Activated T-helper 1 cell treated with anti-CD3 and anti-CD28 coated beads, Interleukin-12 subunit alpha, Interleukin-12 subunit beta, Interleukin-2, Interleukin-4 antibody, amounts not matched to agents 30 ng/mL and 10 ng/mL and 1 ng/mL, durations not matched to agents 14 hours and 24 hours and 36 hours (primary cell): ENCODE results near the gene NTF4. TPM values are rescaled to one million over a fixed set of nuclear protein-coding genes. Genes with fewer than 3 reads are reported as not detected.
"Not testable (repeated sequence)": the region's sequence is repeated elsewhere in the genome, so short reads cannot be mapped to it uniquely, and the experiment has no call there.

ENCODE experiments used
- DNase-seq: peaks from one replicate; pipeline ENCODE4 v3.0.0; 2021; ENCODE audit warnings: low spot score
- H3K27ac Mint-ChIP-seq: one replicate; pipeline ENCODE4 v1.8.0; 2021; ENCODE audit warnings: mild to moderate bottlenecking, mixed read lengths
- H3K27me3 Mint-ChIP-seq: one replicate; pipeline ENCODE4 v1.8.0; 2022; ENCODE audit warnings: mild to moderate bottlenecking, moderate library complexity, mixed read lengths; ENCODE audit not compliant: insufficient read depth
- H3K36me3 Mint-ChIP-seq: one replicate; pipeline ENCODE4 v1.8.0; 2021; ENCODE audit warnings: low read depth, mixed read lengths
- H3K4me1 Mint-ChIP-seq: one replicate; pipeline ENCODE4 v1.8.0; 2021; ENCODE audit warnings: low read depth, mixed read lengths
- H3K4me3 Mint-ChIP-seq: one replicate; pipeline ENCODE4 v1.8.0; 2021; ENCODE audit warnings: mild to moderate bottlenecking, moderate library complexity, mixed read lengths
- H3K9me3 Mint-ChIP-seq: one replicate; pipeline ENCODE4 v1.8.0; 2021; ENCODE audit warnings: mixed read lengths
- intact Hi-C: fragments of 100-400 bp; cut with micrococcal nuclease; formaldehyde crosslinking; loops from one replicate; pipeline ENCODE4 v1.15.1; 2024
- total RNA-seq: library from RNA; stranded (reverse); gene quantifications from 2 replicates; pipeline ENCODE4 v1.2.3, GENCODE V29; 2022

NTF4 gene
- total RNA-seq, 1 donor from 2014 or later = not detected

GRCh38 chr19:49081273-49081672 lies 16.7 kb upstream of the NTF4 start:
- Mint-ChIP-seq H3K4me3 (no peak overlapping the region), H3K4me1 (peaks cover 10% of the 10 kb centered on the region), H3K9me3 (no peaks in the 10 kb centered on the region), H3K36me3 (peaks cover 6% of the 10 kb centered on the region), H3K27ac (no peak overlapping the region), H3K27me3 (peaks cover 2% of the 10 kb centered on the region)
- intact Hi-C loops = no loop called here
- no peak for DNase-seq

DNA sequence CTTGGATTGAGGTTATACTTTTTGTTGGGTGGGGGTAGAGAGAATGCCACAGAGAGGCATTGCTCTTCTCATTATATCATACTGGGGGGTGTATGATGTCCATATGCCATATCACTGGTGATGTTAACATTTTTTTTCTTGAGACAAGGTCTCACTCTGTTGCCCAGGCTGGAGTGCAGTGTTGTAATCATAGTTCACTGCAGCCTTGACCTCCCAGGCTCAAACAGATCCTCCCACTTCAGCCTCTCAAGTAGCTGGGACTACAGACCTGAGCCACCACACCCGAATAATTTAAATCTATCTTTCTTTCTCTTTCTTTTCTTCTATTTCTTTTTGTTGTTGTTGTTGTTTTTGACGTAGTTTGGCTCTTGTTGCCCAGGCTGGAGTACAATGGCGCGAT lies 15.8 kb upstream of the NTF4 start:
- H3K36me3 Mint-ChIP-seq = no peaks in the 10 kb centered on the region
- peaks cover 5% of the 10 kb centered on the region for H3K4me1 Mint-ChIP-seq
- no peaks in the 10 kb centered on the region for H3K9me3 Mint-ChIP-seq
- intact Hi-C loops = no loop called here
- H3K27ac Mint-ChIP-seq = no peak overlapping the region
- H3K4me3 Mint-ChIP-seq = no peak overlapping the region
- no peak for DNase-seq
- H3K27me3 Mint-ChIP-seq = peaks cover 2% of the 10 kb centered on the region

DNA sequence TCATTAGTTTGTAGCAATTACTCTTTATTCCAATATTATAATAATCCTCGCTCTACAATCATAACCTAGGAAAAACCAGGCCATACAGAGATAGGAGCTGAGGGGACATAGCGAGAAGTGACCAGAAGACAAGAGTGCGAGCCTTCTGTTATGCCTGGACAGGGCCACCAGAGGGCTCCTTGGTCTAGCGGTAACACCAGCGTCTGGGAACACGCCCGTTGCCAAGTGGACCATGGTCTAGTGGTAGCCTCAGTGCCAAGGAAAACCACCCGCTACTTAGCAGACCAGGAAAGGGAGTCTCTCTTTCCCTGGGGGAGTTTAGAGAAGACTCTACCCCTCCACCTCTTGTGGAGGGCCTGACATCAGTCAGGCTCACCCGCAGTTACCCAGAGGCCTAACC lies 10.3 kb upstream of the NTF4 start:
- not testable (repeated sequence) for H3K36me3 Mint-ChIP-seq, H3K9me3 Mint-ChIP-seq, H3K27ac Mint-ChIP-seq, DNase-seq, H3K4me3 Mint-ChIP-seq
- intact Hi-C loops = loop anchor here (1.0 kb wide), 1 partner anchor 71 kb away; no protein-coding TSS in a partner anchor
- peaks cover 33% of the 10 kb centered on the region for H3K27me3 Mint-ChIP-seq
- peaks cover 10% of the 10 kb centered on the region for H3K4me1 Mint-ChIP-seq

DNA sequence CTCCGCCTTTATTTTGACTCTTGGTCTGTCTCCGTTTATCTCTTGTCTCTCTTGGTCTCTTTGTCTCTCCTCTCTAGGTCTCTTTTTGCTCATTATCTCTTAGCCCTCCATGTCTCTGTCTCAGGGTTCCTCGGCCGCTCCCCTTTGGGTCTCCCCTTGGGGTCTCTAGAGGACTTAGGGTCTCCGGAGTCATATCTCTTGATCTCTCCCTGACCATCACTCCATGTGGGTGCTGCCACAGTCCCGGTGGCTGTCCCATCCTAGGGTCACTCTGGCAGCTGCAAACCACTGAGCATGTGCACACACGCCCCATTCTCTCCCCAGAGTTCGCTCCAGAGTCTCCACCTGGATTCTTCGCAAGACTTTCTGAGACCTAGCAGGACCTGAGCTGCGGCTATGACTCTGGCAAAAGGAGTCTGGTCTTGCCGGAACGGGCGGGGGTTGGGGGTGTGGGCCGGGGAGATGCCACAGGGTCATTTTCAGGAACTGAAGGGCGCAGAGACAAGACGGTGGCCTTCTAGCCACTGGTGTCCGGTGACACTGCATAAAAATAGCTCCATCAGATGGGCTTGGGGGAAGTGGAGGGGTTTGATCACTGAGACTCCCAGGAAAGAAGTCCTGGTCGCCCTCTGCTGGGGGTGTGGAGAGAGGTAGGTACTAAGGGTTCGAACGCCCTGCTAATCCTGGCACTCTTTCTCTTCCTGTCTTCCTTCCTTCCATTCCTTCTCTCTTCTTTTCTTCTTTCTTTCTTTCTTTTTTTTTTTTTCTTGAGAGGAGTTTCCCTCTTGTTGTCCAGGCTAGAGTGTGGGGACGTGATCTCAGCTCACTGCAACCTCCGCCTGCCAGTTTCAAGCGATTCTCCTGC lies 9.1 kb upstream of the NTF4 start:
- peaks cover 3% of the 10 kb centered on the region for H3K36me3 Mint-ChIP-seq
- DNase-seq = no peak
- peaks cover 42% of the 10 kb centered on the region for H3K27me3 Mint-ChIP-seq
- H3K27ac Mint-ChIP-seq = no peak overlapping the region
- H3K9me3 Mint-ChIP-seq = no peaks in the 10 kb centered on the region
- intact Hi-C loops = no loop called here
- H3K4me3 Mint-ChIP-seq = peak overlapping the region; percentile 42
- H3K4me1 Mint-ChIP-seq = peaks cover 10% of the 10 kb centered on the region

DNA sequence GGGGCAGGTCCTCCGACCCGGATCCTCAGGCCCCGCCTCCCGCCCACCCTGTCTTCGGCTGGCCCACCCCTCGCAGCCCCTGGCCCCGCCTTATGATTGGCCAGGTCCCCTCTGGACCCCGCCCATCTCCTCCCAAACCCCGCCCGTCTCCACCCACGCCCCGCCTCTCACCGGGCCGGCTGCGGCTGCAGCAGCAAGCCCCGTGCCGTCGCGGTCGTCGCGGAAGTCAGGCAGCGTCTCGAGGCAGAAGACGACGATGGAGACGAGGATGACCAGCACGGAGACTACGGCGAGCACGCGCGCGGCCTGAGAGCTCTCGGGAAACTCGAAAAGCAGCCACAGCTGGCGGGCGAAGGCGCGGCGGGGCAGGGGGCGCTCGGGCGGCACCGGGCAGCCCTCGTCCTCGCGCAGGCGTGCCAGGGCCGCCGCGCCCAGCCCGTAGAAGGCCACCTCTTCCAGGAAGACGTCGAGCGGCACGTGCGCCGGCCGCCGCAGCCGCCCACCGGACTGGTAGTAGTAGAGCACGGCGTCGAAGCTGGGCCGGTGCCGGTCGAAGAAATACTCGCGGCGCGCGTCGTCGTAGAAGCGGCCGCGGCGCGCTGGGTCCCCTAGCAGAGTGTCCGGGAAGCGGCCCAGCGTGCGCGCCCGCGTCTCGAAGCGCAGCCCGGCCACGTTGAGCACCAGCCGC lies 7.4 kb upstream of the NTF4 start:
- no peak for DNase-seq
- H3K27me3 Mint-ChIP-seq = peaks cover 56% of the 10 kb centered on the region
- H3K9me3 Mint-ChIP-seq = no peaks in the 10 kb centered on the region
- intact Hi-C loops = no loop called here
- no peak overlapping the region for H3K4me3 Mint-ChIP-seq
- peaks cover 3% of the 10 kb centered on the region for H3K36me3 Mint-ChIP-seq
- H3K4me1 Mint-ChIP-seq = peaks cover 10% of the 10 kb centered on the region
- H3K27ac Mint-ChIP-seq = no peak overlapping the region

- H3K36me3 Mint-ChIP-seq = peaks cover 3% of the 10 kb centered on the region
- H3K4me3 Mint-ChIP-seq = no peak overlapping the region
- peak overlapping the region; percentile 45 for H3K27ac Mint-ChIP-seq
- intact Hi-C loops = no loop called here
- peaks cover 71% of the 10 kb centered on the region for H3K27me3 Mint-ChIP-seq
- H3K9me3 Mint-ChIP-seq = no peaks in the 10 kb centered on the region
- no peak for DNase-seq
- peaks cover 10% of the 10 kb centered on the region for H3K4me1 Mint-ChIP-seq
Measured at GRCh38 chr19:49070416-49070815, 5.8 kb upstream of the NTF4 start.

- DNase-seq = no peak
- Mint-ChIP-seq H3K4me1 (peaks cover 10% of the 10 kb centered on the region), H3K4me3 (no peak overlapping the region), H3K36me3 (peaks cover 3% of the 10 kb centered on the region), H3K9me3 (no peaks in the 10 kb centered on the region), H3K27ac (no peak overlapping the region), H3K27me3 (peaks cover 75% of the 10 kb centered on the region)
- intact Hi-C loops = no loop called here
Measured at GRCh38 chr19:49069026-49069425, 4.4 kb upstream of the NTF4 start.

- Mint-ChIP-seq H3K27me3 (peaks cover 69% of the 10 kb centered on the region), H3K27ac (no peak overlapping the region), H3K4me3 (no peak overlapping the region), H3K9me3 (no peaks in the 10 kb centered on the region), H3K36me3 (no peaks in the 10 kb centered on the region), H3K4me1 (no peaks in the 10 kb centered on the region)
- DNase-seq = no peak
- intact Hi-C loops = no loop called here
Measured at GRCh38 chr19:49067554-49067953, 2.9 kb upstream of the NTF4 start.

DNA sequence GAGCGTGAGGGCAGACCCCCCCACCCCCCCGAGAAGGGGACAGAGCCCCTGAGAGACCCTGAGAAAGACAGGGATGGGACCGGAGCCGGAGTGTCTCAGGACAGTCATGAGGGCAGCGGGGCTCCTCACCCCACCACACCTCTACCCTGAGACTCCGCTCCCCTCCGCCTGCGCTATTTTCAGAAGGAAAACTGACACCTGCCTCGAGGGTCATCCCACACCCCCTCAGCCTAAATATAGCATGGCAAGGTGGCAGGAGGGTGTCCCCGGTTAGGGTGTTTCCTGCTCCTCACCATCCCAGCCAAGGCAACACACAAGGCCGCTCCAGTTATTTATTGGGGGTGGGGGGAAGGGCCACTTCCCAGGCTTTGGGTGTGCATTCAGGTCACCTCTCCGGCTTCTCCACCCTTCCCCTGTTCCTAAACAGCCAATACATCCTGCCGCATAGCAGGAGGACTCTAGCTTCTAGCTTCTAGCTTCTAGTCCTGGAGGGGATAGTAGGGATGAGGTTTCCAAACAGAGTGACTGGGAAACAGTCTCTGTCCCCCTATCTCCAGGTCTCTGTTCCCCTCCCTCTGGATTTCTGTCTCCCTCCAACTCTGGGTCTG lies 1.4 kb upstream of the NTF4 start:
- no peaks in the 10 kb centered on the region for H3K9me3 Mint-ChIP-seq
- no peaks in the 10 kb centered on the region for H3K4me1 Mint-ChIP-seq
- no peaks in the 10 kb centered on the region for H3K36me3 Mint-ChIP-seq
- peaks cover 63% of the 10 kb centered on the region for H3K27me3 Mint-ChIP-seq
- DNase-seq = no peak
- H3K4me3 Mint-ChIP-seq = no peak overlapping the region
- intact Hi-C loops = no loop called here
- no peak overlapping the region for H3K27ac Mint-ChIP-seq

- Mint-ChIP-seq H3K9me3 (no peaks in the 10 kb centered on the region), H3K4me3 (no peak overlapping the region), H3K27ac (no peak overlapping the region), H3K4me1 (no peaks in the 10 kb centered on the region), H3K36me3 (no peaks in the 10 kb centered on the region), H3K27me3 (peaks cover 62% of the 10 kb centered on the region)
- DNase-seq = no peak
- intact Hi-C loops = no loop called here
Measured at GRCh38 chr19:49064029-49064629, 489 bp downstream of the NTF4 start.

DNA sequence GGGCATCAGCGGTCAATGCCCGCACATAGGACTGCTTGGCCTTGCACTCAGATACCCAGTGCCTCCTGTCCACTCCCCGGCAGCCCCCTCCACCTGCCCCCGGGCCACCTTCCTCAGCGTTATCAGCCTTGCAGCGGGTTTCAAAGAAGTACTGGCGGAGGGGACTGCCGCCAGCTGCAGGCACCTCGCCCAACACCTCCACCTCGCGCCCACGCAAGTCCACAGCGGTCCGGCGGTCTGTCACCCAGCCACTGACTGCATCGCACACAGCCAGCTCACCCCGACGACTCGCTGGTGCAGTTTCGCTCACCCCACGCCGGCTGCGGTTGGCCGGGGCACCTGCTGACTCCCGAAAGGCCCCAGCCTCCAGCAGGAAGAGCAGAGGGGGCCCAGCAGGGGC lies 3.2 kb downstream of the NTF4 start:
- peaks cover 63% of the 10 kb centered on the region for H3K27me3 Mint-ChIP-seq

DNA sequence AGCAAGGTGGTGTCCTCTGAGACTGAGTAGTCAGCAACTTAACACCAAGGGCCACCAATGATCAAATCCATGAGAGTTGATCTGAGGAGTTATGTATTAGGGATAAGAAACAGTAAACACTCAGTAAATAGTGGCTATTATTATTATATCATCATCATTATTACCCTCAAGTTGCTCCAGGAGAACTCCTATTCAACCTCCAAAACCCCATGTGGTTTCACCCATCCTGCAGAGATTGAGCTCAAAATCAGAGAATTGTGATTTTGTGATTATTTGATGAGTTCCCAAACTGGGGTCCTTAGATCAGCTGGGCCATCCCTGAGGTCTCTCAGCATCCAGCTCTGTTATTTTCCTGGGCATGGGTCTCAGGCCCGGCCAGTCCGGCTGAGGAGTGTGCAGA lies 3.6 kb downstream of the NTF4 start:
- no peaks in the 10 kb centered on the region for H3K36me3 Mint-ChIP-seq
- no peak overlapping the region for H3K4me3 Mint-ChIP-seq
- no peak overlapping the region for H3K27ac Mint-ChIP-seq
- intact Hi-C loops = no loop called here
- peaks cover 63% of the 10 kb centered on the region for H3K27me3 Mint-ChIP-seq
- no peaks in the 10 kb centered on the region for H3K9me3 Mint-ChIP-seq
- peaks cover 18% of the 10 kb centered on the region for H3K4me1 Mint-ChIP-seq
- DNase-seq = no peak

More for the DNA sequence above, 3.2 kb downstream of the NTF4 start:
- H3K36me3 Mint-ChIP-seq = no peaks in the 10 kb centered on the region
- H3K4me1 Mint-ChIP-seq = peaks cover 17% of the 10 kb centered on the region
- no peak for DNase-seq
- no peak overlapping the region for H3K4me3 Mint-ChIP-seq
- H3K9me3 Mint-ChIP-seq = no peaks in the 10 kb centered on the region
- intact Hi-C loops = no loop called here
- H3K27ac Mint-ChIP-seq = no peak overlapping the region

GRCh38 chr19:49059053-49059452 lies 5.6 kb downstream of the NTF4 start:
- intact Hi-C loops = no loop called here
- H3K4me3 Mint-ChIP-seq = no peak overlapping the region

More at GRCh38 chr19:49059053-49059452, 5.6 kb downstream of the NTF4 start:
- Mint-ChIP-seq H3K4me1 (peaks cover 18% of the 10 kb centered on the region), H3K27ac (no peak overlapping the region), H3K36me3 (no peaks in the 10 kb centered on the region), H3K27me3 (peaks cover 50% of the 10 kb centered on the region), H3K9me3 (no peaks in the 10 kb centered on the region)
- no peak for DNase-seq
